ENCODE data around the gene ACAD11.
A peak's percentile ranks its signal among the peaks of the same experiment; 100 is the strongest.
"Not testable (repeated sequence)": the region's sequence is repeated elsewhere in the genome, so short reads cannot be mapped to it uniquely, and the experiment has no call there.

Gene ACAD11

DNA sequence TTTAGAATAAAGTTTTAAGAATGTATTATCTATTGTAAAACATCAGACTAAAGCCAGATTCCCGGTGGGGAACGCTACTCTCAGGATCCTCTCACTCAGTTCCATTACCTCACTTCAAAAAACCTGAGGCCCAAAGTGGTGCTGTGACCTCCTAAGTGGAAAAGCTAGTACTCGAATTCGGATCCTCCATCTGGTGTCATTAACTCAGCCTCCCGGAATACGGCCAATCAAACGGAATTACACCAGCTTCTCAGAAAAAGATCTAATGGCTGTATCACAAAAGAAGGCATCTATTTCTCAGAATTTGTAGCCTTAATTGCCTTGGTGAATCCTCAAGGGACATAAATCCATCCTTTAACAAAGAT lies 627 bp downstream of the ACAD11 start:
- ATAC-seq, result no peak
- Mint-ChIP-seq H3K4me1 (peaks cover 42% of the 10 kb centered on the region), H3K4me3 (peak overlapping the region; percentile 96), H3K9me3 (no peaks in the 10 kb centered on the region), H3K36me3 (peaks cover 15% of the 10 kb centered on the region), H3K27ac (peak overlapping the region; percentile 99)
- no peak for DNase-seq (ENCODE audit: low spot score in 2 of 2)

DNA sequence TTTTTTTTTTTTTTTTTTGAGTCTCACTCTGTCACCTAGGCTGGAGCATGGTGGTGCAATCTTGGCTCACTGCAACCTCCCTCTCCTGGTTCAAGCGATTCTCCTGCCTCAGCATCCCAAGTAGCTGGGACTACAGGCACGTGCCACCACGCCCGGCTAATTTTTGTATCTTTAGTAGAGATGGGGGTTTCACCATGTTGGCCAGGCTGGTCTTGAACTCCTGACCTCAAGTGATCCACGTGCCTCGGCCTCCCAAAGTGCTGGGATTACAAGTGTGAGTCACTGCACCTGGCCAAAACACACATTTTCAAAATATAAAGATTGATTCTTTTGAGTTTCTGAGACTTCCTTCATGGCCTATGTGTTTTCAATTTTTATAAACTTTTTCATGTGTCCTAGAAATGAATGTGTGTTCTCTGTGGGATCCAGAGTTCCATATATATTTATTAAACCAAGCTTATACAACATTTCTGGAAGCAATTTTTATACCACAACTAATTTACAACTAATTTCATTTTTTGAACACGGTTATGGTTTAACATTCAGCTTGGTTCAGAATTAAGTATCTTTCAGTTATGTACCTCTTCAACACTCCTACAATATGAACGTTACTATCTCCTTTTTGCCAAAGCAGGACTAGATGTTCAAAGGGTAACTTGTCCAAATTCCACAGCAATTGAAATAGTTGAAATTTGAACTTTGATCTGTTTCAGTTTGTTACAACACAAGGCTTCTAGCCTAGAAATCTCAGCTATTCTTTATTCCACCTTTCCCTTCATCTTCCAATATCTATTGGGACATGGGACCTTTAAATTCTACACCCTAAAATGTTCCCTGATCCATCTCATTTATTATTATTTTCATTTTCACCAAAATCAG lies 1.5 kb downstream of the ACAD11 start:
- H3K4me1 Mint-ChIP-seq, result peaks cover 34% of the 10 kb centered on the region
- no peak for ATAC-seq
- peaks cover 10% of the 10 kb centered on the region for H3K36me3 Mint-ChIP-seq
- H3K27ac Mint-ChIP-seq, result no peak overlapping the region
- peak overlapping the region; percentile 96 for H3K4me3 Mint-ChIP-seq
- no peak for DNase-seq (ENCODE audit: low spot score in 2 of 2)
- no peaks in the 10 kb centered on the region for H3K9me3 Mint-ChIP-seq

DNA sequence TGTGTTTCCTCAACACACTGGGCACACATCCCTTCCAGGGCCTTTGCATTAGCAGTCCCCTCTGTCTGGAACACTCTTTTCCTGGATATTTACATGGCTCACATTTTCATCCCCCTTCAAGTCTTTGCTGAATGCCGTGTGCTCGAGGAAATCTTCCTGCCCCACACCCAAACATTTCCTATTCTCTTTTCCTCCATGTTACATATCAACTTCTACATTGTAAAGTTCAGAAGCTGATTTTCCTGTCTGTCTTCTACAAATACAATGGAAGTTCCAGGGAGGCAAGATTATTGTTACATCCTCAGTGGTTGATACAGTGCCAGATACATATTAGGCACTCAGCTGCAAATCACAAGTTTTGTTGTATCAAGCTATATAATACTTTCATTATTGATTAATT lies 4.1 kb downstream of the ACAD11 start:
- no peaks in the 10 kb centered on the region for H3K9me3 Mint-ChIP-seq

DNA sequence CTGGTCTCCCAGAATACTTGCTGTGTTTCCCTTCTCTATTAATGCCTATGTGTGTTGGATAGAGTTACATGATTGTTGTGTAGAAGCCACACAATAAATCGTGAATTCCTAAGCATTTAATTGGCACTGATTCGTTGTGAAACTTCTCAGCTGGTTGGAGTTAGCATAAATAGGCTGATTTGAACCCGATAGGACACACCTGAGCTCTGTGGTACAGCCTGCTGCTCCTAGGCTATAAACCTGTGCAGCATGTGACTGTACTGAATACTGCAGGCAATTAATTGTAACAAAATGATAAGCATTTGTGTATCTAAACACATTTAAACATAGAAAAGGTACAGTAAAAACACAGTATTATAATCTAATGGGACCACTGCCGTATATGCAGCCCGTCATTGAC lies 4.9 kb downstream of the ACAD11 start:
- no peak for ATAC-seq
- Mint-ChIP-seq H3K27ac (no peak overlapping the region), H3K36me3 (no peaks in the 10 kb centered on the region), H3K4me3 (no peak overlapping the region), H3K4me1 (peaks cover 20% of the 10 kb centered on the region), H3K9me3 (no peaks in the 10 kb centered on the region)
- no peak for DNase-seq (ENCODE audit: low spot score in 2 of 2)

More for the DNA sequence above, 4.1 kb downstream of the ACAD11 start:
- Mint-ChIP-seq H3K4me3 (no peak overlapping the region), H3K4me1 (peaks cover 20% of the 10 kb centered on the region), H3K27ac (no peak overlapping the region), H3K36me3 (peaks cover 6% of the 10 kb centered on the region)
- DNase-seq (ENCODE audit: low spot score in 2 of 2) (no peak), ATAC-seq (no peak)

DNA sequence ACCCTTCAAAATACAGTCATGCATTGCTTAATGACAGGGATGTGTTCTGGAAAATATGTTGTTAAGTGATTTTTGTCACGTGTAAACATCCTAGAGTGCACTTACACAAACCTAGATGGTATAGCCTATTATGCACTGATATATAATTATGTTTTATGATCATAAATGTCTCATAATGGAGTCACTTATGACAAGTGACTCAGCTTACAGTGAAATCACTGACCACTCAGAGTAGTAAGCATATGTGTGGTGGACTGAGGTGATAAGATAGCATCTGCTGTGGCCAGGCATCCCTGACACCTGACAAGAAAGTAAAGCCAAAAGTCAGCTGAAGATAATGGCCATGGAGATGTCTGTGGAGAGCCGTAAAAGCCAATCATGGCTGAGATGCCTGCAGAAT lies 5.4 kb downstream of the ACAD11 start:
- Mint-ChIP-seq H3K36me3 (no peaks in the 10 kb centered on the region), H3K9me3 (no peaks in the 10 kb centered on the region), H3K4me3 (no peak overlapping the region), H3K27ac (no peak overlapping the region), H3K4me1 (peaks cover 20% of the 10 kb centered on the region)
- peak; percentile 50 for ATAC-seq
- DNase-seq (ENCODE audit: low spot score in 2 of 2), result no peak

DNA sequence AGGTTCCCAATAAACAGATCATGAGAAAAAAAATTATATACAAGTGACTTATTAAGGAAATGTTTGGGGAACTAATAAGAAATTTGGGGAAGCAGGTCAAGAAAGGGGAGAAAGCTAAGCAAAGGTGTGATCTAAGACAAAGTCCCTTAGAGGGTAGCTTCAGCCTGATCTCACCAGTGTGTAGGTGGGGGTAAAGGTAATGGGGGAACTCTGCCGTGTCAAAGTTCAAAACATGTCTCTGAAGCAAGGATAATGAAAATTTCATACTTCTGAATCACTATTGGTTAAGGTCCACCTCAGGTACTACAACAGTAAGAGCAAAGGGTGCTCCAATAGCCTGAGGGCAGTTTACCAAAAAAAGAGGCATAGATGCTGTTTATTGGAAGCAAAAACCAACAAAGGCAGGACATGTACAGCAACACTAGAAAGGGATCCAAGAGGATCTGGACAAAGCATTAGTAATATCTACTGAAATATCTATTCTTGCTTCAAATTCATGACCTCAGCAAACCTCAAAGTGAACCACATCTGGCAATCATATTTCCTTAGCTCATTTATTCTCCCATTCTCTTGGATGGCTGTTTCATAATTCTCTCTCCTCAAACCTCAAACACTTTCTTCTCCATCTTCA lies 6.9 kb downstream of the ACAD11 start:
- H3K9me3 Mint-ChIP-seq, result no peaks in the 10 kb centered on the region

DNA sequence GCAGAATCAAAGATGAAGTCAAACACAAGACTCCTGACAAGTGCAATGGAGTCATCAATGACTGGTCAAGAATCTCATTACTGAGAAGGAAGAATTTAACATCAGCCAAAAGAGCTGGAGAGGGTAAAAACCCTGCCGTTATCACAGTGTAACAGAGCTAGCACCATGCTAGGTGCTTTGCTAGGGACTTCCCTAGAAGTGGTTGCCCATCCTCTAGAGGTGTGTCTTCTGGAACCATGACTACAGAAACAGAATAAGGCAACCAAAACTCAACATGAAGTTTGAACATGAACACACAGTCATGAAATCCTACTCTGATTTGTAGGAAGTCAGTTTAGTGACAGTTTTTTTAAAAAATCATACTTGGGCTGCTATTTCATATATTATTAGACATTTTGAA lies 9.5 kb downstream of the ACAD11 start:
- H3K4me3 Mint-ChIP-seq, result no peak overlapping the region
- peaks cover 5% of the 10 kb centered on the region for H3K4me1 Mint-ChIP-seq
- no peaks in the 10 kb centered on the region for H3K9me3 Mint-ChIP-seq
- no peak for DNase-seq (ENCODE audit: low spot score in 2 of 2)
- no peak overlapping the region for H3K27ac Mint-ChIP-seq
- H3K36me3 Mint-ChIP-seq, result no peaks in the 10 kb centered on the region
- no peak for ATAC-seq

More for the DNA sequence above, 6.9 kb downstream of the ACAD11 start:
- no peak for ATAC-seq
- Mint-ChIP-seq H3K4me1 (peaks cover 9% of the 10 kb centered on the region), H3K36me3 (no peaks in the 10 kb centered on the region), H3K27ac (no peak overlapping the region), H3K4me3 (no peak overlapping the region)
- DNase-seq (ENCODE audit: low spot score in 2 of 2), result no peak

DNA sequence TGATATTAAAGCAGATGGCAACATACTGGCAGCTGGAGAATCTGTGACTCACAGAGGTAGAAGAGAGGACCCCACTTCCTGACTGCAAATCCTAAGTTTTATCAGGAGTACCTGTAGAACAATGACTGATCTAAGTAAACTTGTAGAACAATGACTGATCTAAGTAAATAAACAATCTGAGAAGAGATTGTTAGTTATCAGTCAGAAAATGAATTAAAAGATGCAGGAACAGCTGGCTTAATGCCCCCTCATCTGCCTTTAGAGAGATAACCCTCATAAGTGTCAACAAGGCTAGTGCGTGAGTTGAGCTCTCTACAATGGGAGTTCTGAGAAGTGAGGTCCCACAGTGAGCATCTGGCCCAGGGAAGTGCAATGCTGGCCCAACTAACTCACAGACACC lies 14.6 kb downstream of the ACAD11 start:
- ATAC-seq (no peak), DNase-seq (ENCODE audit: low spot score in 2 of 2) (no peak)
- peaks cover 16% of the 10 kb centered on the region for H3K4me1 Mint-ChIP-seq
- H3K36me3 Mint-ChIP-seq, result peaks cover 3% of the 10 kb centered on the region
- H3K27ac Mint-ChIP-seq, result peak overlapping the region; percentile 20
- no peak overlapping the region for H3K4me3 Mint-ChIP-seq
- H3K9me3 Mint-ChIP-seq, result no peaks in the 10 kb centered on the region

DNA sequence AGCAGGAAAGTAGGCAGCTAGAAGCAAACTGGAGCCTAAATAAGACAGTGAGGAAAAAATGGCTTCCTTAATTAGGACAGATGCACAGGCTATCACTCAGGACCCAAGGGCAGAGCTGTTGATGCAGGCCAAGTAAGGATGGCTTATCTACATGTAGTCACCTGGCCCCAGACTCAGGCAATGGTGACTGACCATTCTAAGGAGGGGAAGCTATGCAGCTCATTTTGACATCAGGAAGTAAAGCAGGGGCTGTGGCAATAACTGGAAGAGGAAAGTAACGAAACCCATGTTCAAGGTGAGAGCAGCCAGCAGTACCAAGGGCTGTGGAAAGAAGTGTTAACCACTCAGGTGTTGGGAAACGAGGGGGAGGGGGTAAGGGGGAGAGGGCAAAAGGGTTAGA lies 16.2 kb downstream of the ACAD11 start:
- H3K27ac Mint-ChIP-seq, result peak overlapping the region; percentile 67
- DNase-seq (ENCODE audit: low spot score in 2 of 2) (no peak), ATAC-seq (no peak)
- H3K4me1 Mint-ChIP-seq, result peaks cover 16% of the 10 kb centered on the region
- H3K4me3 Mint-ChIP-seq, result no peak overlapping the region
- peaks cover 20% of the 10 kb centered on the region for H3K36me3 Mint-ChIP-seq
- no peaks in the 10 kb centered on the region for H3K9me3 Mint-ChIP-seq

DNA sequence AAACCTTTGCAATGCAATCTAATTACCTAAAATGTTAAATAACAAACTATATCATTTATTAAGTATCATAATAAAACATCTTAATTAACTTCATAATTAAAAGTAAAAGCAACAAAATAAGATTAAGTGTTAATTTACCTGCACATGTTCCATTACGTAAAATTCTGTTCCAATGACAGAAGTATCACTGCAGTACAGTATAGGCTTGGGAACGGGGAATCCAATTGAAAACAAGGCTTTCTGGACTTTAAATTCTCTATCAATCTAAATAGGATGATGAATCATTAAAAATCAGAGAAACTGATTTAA lies 17.1 kb downstream of the ACAD11 start:
- DNase-seq (ENCODE audit: low spot score in 2 of 2) (no peak), ATAC-seq (no peak)
- no peaks in the 10 kb centered on the region for H3K9me3 Mint-ChIP-seq
- peaks cover 16% of the 10 kb centered on the region for H3K4me1 Mint-ChIP-seq
- no peak overlapping the region for H3K4me3 Mint-ChIP-seq
- no peak overlapping the region for H3K27ac Mint-ChIP-seq
- H3K36me3 Mint-ChIP-seq, result peaks cover 29% of the 10 kb centered on the region

GRCh38 chr3:132641837-132642538 lies 17.6 kb downstream of the ACAD11 start:
- no peak overlapping the region for H3K27ac Mint-ChIP-seq
- H3K4me1 Mint-ChIP-seq, result peaks cover 16% of the 10 kb centered on the region
- peak; percentile 50 for ATAC-seq
- H3K4me3 Mint-ChIP-seq, result no peak overlapping the region
- peaks cover 34% of the 10 kb centered on the region for H3K36me3 Mint-ChIP-seq
- no peaks in the 10 kb centered on the region for H3K9me3 Mint-ChIP-seq
- no peak for DNase-seq (ENCODE audit: low spot score in 2 of 2)

GRCh38 chr3:132641427-132641826 lies 18.2 kb downstream of the ACAD11 start:
- not testable (repeated sequence) for H3K27ac Mint-ChIP-seq

DNA sequence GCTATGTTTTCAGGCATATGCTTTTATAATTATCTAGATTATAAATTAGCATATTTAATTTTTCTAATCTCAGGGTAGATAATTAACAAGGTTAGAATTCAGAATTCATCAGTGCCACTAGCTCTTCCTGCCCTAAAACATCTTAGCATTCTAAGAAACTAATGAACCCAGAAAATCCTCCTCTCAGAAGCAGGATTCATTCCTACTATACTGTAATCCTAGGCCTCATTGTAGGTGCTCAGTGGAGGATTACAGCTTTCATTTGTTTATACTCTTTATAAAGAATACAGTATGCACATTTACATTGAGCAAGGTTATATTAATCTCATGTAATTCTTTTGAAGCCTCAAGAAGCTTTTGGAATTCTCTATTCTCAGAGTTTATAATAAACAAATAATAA lies 20.9 kb downstream of the ACAD11 start:
- Mint-ChIP-seq H3K27ac (no peak overlapping the region), H3K4me1 (peaks cover 9% of the 10 kb centered on the region), H3K36me3 (peaks cover 44% of the 10 kb centered on the region), H3K9me3 (no peaks in the 10 kb centered on the region), H3K4me3 (no peak overlapping the region)
- ATAC-seq, result no peak
- DNase-seq (ENCODE audit: low spot score in 2 of 2), result no peak

More at GRCh38 chr3:132641427-132641826, 18.2 kb downstream of the ACAD11 start:
- H3K4me1 Mint-ChIP-seq, result peaks cover 16% of the 10 kb centered on the region
- H3K9me3 Mint-ChIP-seq; ATAC-seq; H3K4me3 Mint-ChIP-seq; DNase-seq (ENCODE audit: low spot score in 2 of 2): not testable (repeated sequence)
- H3K36me3 Mint-ChIP-seq, result peaks cover 40% of the 10 kb centered on the region

DNA sequence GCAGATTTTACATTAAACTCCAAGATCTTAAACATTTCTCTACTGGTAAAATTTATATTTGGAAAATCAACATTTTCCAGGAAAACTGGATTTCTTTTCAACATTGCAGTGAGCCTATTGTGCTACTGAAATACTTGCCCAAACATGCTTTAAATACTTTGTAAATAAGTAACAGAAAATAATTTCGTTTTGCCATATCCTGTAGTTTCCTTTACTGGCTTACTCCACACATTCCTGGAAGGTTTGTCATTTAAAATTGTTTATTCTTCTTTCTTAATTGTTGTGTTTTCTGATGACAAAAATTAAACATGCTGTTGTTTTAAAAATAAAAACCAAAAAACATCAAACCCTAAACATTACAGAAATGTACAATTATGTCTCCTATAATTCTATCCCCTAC lies 22.0 kb downstream of the ACAD11 start:
- DNase-seq (ENCODE audit: low spot score in 2 of 2), result no peak
- Mint-ChIP-seq H3K4me3 (no peak overlapping the region), H3K9me3 (no peaks in the 10 kb centered on the region), H3K27ac (no peak overlapping the region), H3K36me3 (peaks cover 44% of the 10 kb centered on the region), H3K4me1 (no peaks in the 10 kb centered on the region)
- no peak for ATAC-seq

DNA sequence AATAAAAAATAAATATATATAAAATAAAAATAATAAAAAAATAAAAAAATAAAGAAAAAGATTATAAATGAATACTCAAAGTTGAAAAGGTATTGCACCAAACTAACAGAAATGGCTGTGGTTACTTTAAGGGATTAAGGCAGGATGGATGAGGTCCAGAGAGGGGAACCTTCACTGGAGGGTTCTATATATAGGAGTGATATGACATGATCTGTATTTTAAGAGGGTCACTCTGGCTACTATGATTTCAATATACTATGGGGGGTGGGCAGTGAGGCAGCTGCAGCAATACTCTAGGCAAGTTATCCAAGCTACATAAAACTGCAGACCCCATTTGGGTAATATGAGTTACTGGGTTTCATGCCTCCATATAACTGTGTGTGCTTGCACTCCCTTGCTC lies 24.6 kb downstream of the ACAD11 start:
- Mint-ChIP-seq H3K9me3 (no peaks in the 10 kb centered on the region), H3K4me3 (no peak overlapping the region), H3K27ac (no peak overlapping the region), H3K36me3 (peaks cover 49% of the 10 kb centered on the region), H3K4me1 (no peaks in the 10 kb centered on the region)
- ATAC-seq (no peak), DNase-seq (ENCODE audit: low spot score in 2 of 2) (no peak)

- H3K27ac Mint-ChIP-seq, result no peak overlapping the region
- H3K36me3 Mint-ChIP-seq, result peaks cover 45% of the 10 kb centered on the region
- H3K9me3 Mint-ChIP-seq, result no peaks in the 10 kb centered on the region
- H3K4me1 Mint-ChIP-seq, result no peaks in the 10 kb centered on the region
- no peak overlapping the region for H3K4me3 Mint-ChIP-seq
- ATAC-seq (no peak), DNase-seq (ENCODE audit: low spot score in 2 of 2) (no peak)
Observed at GRCh38 chr3:132630612-132631011, 29.0 kb downstream of the ACAD11 start.
